GM12892 (cell line): ENCODE results near the gene MROH2B.

Source experiments
- POLR2A ChIP-seq: IDR thresholded peaks from 2 replicates; pipeline ENCODE4 v1.6.1; 2011; ENCODE audit warnings: low read depth, low read length, control low read depth
- POLR2AphosphoS5 ChIP-seq: IDR thresholded peaks from 2 replicates; pipeline ENCODE4 v1.6.1; 2011; ENCODE audit warnings: low read depth, low read length, control low read depth

DNA sequence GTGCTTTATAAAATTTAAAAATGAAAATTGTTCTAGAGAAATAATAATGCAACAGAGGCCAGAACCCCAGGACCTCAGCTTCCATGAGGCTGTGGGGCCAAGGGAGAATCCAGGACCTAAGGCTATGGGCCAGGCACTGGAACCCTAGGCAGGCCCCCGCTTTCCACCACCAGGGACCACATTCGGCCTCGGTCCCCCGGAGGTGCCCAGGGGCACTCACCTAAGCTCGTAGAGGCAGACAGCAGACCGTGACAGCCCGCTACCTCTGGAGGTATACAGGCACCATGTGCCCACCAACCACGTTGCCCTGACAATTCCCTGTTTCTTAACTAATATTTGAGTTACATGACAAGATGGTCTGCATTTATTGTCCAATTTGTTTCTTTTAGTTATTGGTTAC lies 49.5 kb upstream of the MROH2B start:
- no peak for TF ChIP-seq POLR2A
- TF ChIP-seq POLR2AphosphoS5 = no peak
